C4-2B (cell line): ENCODE data around the gene TOLLIP.

Experiments
- CTCF ChIP-seq: fragments of 450-650 bp; conservative IDR thresholded peaks from 2 replicates; pipeline ENCODE4 v1.5.1; 2017; ENCODE audit warnings: mild to moderate bottlenecking
- ZFX ChIP-seq: fragments of 450-650 bp; IDR thresholded peaks from 2 replicates; pipeline ENCODE4 v1.6.1; 2017

DNA sequence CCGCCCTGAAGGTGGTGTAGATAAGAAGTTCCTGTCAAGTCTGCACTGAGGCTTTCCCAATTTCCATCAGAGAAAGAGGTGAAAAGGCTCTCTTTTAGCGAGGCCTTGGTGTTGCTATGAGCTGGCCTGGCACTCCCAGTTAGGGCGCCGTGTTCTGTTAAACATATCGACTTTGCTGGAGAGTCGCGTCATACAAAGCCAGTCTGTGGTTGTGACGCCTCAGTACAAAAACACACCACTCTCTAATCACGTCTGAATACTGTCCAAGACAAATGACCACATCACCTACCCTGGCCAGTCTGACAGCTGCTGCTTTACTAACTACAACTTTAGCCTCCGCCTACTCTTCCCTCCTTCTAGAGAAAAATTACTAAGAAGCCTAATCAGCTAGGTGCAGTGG is 8.0 kb upstream of the TOLLIP start:
- no peak for TF ChIP-seq CTCF
- TF ChIP-seq ZFX, result no peak
